AG20443 (cell line): ENCODE data around the gene PROX2.

Source experiments
- DNase-seq: peaks from one replicate; pipeline ENCODE4 v3.0.0; 2012; ENCODE audit warnings: low spot score, mixed read lengths

PROX2 gene

DNA sequence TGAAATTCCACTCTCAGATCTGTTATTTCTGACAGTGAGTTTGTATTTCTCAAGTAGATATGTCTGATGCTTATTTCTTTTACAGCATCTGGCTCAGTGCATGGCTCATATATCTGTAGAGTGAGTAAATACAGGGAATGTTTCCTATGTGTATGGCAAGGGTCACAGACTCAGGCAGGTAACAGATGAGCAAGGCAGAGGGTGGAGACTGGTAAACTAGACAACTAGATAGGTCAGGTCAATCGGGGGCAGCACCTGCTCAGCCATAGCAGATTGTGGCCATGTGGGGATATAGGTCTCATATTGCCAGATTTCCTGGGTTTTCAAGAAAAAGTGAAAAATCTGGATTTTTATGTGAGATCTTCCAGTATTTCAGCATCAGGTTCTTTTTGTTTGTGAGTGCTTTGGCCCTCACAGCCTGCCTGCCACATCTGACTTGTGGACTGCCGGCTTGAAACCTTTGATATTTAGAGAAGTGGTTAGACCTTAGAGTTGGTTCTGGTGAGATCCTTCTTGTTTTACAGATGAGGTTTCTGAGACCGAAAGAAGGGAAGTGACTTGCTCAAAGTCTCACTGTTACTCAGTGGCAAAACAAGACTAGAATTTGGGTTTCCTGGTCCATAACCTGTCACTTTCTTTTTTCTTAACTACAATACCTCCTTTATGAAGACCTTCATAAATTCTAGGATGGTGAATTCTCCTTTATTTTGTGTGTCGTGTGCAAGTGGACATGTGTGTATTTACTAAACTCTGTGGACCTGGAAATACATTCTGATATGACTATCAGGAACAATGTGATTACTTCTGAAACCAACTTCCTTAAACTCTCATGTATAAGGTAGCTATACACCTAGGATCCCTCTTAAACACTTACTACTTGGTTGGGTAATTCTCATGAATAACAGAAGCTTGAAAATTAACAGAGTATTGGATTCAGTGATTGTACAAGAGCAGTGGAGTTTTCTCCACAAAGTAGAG is 34.4 kb downstream of the PROX2 start:
- DNase-seq, result no peak

GRCh38 chr14:74840603-74841030 is 35.3 kb downstream of the PROX2 start:
- DNase-seq, result no peak

DNA sequence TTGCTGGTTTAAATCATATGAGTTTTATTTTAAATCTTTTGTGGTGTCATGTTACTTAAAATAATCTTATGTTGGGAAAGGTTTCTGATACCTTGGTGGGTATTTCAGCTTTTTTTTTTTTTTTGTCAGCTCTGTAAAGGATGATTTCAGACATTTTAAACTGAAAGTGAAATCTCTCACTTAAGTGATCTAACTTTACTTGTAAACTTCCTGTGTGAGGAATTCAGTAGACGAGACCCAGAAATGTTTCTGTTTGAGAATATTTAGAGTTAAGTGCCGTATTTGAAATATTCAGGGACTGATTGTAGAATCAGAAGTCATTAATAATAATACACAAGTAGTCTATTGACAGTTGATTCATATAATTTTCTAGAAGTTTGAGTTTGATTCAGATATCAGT is 37.8 kb downstream of the PROX2 start:
- no peak for DNase-seq

GRCh38 chr14:74836251-74836960 is 39.5 kb downstream of the PROX2 start:
- DNase-seq, result no peak

DNA sequence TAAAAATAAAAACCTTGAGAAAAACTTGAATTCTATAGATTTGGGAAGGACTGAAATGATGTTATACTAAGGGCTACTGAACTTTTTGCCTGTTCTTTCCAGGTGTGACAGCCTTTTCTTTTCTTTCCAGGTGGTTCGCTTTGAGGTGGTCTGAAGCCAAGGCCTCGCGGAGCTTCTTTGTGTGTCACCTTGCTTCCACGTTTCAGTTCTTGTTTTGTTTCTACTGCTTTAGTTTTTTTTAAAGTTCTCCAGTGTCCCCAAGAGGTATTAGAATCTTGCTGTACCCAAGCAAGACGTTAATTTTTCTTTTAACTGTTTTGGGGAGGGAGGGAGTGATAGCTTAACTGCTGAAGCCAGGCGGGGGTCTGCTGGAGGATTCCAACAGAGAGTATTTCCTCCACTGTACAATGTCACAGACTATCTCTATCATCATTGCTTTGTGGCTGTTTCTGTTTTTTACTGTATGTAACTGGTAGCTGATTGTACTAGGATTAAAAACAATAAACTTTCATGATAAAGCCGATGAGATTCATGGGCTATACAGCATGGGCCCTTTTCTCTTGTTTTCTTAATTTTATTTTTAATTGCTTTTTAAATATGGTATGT is 40.2 kb downstream of the PROX2 start:
- no peak for DNase-seq

GRCh38 chr14:74834692-74835392 is 41.1 kb downstream of the PROX2 start:
- no peak for DNase-seq

DNA sequence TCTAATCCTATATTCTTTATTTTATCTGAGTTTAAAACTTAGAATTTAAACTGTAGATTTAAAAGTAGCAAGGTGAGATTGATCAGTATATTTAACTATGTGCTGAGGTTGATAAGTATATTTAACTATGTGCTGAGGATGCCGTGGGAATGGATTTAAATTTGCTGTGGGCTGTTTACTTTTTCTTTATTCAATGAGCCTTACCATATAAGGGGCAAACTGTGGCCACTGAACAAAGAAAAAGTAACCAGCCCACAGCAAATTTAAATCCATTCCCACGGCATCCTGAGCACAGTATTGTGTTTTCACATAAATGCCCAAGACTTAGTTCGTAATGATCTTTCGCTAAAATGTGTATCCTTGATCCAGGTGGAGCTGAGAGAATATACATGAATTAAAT is 43.1 kb downstream of the PROX2 start:
- DNase-seq, result no peak

DNA sequence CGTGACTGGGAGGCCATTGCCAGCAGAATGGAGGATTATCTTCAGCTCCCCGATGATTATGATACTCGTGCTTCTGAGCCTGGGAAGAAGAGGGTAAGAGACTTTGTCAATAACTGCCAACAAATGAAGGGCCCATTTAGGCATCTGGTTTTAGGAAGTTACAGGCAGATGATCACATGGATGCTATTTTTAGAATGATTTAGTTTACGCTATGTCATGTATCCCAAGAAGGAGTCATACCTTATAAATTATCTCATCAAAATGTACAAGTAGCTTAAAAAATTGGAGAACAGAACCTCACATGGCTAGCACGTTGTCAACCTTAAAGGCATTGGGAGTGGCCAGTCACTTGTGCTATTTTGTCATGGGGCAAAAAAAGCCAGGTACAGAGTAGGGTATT is 46.7 kb downstream of the PROX2 start:
- DNase-seq, result no peak

DNA sequence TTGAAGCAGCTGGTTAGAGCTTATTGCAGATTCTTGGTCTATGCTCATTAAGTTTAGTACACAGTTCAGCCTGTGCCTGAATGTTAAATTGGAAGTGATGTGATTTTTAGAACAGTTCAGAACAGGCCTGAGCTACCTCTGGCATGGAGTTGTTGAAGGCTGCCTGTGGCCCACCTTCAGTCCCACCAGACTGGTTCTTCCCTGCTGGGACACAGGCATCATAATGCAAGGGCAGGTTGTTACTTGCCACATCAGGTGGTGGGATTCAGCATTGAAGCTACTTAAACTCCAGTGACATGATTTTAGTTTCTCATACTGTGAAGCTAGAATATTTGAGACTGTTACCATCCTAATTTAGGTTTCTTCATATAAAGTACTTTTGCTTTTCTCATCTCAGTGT is 49.4 kb downstream of the PROX2 start:
- DNase-seq, result no peak
